NCI-H2227 (cell line): ENCODE data around the gene LAMA2.
A peak's percentile ranks its signal among the peaks of the same experiment; 100 is the strongest.

Experiments used
- DNase-seq: peaks from one replicate; lab custom pipeline; 2025; ENCODE audit not compliant: unreplicated experiment; lab: John Stamatoyannopoulos, UW

Gene LAMA2

DNA sequence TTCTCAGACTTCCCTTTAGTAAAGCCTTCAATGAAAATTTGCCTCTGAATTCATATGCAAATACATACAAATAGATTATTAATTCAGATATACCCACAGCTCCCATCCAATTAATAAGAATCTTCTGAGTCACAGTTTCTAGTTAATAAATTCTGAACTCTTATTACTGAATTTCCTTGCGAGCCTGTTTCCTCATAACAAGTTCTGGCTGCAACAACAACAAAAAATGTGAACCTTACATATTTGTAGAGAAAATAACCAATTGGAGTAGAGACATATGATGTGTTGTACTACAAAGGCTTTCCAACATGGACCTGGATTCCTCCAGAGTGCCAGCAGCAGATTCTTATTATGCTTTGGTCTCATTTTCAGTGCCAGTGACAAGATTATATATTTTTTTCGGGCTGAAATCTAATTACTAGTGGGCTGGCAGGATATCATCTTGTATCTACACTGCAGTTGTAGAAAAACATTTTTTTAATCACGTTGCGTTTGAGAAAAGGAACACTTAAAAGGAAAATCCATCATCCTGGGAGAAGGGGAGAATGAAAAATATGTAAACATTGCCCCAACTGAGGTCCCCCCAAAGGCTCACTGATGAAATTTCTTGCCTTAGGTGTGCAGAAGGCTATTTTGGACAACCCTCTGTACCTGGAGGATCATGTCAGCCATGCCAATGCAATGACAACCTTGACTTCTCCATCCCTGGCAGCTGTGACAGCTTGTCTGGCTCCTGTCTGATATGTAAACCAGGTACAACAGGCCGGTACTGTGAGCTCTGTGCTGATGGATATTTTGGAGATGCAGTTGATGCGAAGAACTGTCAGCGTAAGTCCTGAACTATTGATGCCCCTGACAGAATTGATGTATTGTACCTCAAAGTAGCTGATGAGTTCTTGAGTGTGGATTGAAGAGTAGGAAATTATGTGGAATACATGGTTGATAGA lies 404.6 kb downstream of the LAMA2 start:
- DNase-seq = no peak

DNA sequence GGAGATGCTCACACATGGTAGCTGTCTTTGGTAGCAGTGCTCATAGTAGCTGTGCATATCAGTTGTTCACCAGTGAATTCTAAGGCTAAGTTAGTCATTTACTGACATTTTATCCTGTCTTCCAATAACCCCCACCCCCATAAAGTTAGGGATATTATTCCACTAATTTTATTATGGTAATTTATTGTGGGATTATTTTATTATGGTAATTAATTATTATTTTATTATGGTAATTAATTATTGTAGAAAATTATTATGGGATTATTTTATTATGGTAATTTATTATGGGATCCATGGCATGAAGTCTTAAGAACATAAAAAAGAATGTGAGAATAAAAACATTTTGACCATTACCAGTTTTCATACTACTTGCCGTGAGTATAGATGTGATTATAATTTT lies 406.5 kb downstream of the LAMA2 start:
- no peak for DNase-seq

DNA sequence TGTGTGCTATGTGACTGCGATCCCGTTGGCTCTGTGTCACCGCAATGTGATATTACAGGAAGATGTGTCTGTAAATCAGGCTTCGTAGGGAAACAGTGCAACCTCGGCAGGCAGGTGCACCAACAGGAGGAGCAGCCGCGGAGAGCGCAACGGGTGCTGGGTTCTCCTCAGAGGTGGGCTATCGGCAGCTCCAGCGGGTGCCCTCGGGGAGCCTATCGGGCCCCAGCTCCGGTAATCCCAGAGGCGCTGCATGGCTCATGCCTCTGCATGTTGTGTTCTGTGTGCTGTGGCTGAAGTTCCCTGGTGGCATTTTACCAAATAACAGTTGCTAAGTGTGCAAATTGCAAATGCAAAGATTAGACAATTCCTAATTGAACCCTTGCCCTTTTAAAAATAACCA lies 409.9 kb downstream of the LAMA2 start:
- DNase-seq = peak; percentile 4

DNA sequence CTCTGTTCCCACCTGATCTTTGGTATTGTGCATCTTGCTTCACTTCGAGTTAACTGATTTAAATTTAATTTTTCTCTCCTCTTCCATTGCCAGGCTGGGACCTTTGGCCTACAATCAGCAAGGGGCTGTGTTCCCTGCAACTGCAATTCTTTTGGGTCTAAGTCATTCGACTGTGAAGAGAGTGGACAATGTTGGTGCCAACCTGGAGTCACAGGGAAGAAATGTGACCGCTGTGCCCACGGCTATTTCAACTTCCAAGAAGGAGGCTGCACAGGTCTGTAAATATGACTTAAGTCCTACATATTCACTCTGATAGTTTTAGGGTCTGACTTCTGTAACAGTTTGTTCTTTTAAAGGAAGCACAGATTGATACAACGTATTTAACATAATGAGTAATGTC lies 414.7 kb downstream of the LAMA2 start:
- DNase-seq = no peak

DNA sequence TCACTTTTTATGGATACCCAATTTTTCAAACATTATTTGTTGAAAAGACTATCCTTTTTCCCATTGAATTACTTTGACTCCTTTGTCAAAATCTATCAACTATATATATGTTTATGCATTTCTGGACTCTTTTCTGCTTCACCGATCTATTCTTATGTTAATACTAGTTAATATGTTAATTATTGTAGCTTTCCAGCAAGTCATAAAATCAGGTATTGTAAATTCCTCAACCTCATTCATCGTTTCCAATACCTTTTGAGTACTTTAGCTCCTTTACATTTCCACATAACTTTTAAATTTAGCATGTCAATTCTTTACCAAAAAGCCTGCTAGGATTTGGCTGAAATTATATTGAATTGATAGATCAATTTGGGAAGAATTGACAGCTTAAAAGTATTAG lies 419.7 kb downstream of the LAMA2 start:
- no peak for DNase-seq

DNA sequence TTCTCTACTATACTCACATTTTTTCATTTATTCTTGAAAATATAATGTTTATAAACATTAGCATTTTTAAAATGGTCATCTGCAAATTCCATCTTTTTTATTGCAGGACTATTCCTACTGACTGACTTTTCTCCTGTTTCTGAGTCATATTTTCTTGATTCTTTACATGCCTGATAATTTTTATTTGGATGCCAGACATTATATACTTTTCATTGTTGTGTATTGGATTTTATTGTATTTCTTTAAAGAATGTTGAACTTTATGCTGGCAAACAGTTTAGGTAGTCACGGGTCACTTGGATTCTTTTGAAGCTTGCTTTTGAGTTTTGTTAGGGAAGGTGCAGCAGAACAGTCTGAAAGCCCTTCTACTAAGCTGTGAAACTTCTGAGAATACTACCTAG lies 423.9 kb downstream of the LAMA2 start:
- no peak for DNase-seq

DNA sequence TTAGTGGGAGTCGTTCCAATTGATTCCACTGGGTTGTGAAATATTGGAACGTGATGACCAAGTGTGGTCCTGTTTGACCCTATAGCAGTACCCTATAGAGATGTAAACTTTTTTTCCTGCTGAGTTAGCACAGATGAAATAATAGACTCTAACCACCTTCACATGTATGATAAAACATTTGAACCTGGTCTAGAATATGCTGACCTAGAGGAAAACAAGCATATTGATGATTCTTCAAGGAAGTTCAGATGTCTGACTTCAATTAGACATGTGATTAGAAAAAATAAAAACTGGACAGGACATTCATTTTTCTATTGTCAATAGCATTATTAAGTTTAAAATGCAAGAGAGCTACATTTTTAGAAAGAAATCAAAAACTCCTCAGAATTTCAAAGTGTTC lies 424.9 kb downstream of the LAMA2 start:
- DNase-seq = no peak

DNA sequence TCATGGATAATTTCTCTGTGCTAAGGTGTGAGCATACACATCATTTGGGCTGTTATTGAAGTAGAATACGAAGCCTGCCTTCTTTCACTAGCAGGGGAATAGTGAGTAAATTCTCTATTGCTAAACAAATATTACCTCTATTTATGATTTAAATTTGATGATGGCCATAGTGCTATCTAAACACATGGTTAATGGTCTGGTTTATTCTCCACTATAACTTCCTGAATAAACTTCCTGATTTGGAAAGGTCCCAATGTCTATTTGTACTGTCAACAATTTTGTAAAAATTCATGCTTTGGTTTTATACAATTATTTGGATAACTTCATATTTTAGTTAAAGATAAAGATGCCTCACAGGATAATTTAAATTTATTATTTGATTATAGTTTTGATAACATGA lies 426.2 kb downstream of the LAMA2 start:
- no peak for DNase-seq

DNA sequence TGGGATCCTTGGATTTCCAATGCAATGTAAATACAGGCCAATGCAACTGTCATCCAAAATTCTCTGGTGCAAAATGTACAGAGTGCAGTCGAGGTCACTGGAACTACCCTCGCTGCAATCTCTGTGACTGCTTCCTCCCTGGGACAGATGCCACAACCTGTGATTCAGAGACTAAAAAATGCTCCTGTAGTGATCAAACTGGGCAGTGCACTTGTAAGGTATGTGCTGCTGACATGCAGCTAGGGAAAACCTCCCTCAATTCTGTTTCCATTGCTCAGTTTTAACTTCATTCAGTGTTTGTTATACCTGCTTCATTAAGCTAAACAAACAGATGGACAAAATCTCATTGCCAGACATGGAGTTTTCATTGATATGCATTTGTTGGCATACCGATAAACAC lies 429.9 kb downstream of the LAMA2 start:
- no peak for DNase-seq

DNA sequence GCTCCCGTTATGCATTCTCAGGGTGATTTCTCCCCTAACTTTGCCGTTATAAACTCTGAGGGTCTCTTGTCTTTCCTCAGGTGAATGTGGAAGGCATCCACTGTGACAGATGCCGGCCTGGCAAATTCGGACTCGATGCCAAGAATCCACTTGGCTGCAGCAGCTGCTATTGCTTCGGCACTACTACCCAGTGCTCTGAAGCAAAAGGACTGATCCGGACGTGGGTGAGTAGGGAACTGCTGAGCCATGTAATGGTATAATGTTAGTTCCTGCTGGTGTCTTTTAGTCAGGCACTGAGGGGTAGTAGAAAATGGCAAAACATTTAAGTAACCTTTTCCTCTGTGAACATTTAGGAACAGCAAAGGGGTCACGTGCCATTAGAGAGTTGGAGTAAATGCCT lies 431.6 kb downstream of the LAMA2 start:
- no peak for DNase-seq

DNA sequence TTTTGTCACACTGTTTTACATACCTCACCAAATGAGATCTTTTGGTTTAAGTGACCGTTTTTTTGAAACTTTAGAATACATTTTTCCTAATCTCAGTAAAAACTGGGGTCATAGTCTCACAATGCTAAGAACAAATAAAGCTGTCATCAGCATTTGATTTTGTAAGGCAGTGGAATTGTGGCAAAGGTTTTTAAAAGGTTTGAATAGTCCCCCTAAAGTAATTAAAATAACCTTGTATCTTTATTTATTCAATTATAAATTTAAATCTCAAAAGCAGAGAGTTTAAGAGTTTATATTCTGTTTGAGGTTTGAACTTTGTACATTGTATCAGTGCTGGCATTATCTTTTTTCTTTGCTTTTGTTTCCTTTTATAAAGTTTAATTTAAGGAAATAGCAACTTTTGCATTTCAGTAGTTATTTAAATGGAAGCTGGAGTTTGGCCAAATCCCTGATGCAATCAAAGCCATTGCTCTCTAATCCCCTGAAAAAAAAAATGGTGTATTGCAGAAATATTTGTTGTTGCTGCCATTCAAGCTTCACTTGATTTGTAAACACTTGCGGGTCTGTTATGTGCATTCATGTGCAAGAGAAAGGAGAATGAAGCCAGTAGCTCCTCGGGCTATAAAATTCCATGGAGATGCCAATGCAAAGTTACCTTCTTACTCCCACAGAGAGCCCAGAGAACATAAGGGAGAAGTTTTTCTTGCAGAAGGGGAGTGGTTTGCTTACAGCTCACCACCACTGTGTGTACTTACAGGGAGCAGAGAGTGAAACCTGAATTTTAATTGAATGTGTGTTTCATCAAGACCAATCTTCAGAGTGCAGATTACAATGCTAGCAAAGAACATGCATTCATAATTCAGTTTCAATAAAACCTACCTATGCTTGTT lies 435.2 kb downstream of the LAMA2 start:
- no peak for DNase-seq

DNA sequence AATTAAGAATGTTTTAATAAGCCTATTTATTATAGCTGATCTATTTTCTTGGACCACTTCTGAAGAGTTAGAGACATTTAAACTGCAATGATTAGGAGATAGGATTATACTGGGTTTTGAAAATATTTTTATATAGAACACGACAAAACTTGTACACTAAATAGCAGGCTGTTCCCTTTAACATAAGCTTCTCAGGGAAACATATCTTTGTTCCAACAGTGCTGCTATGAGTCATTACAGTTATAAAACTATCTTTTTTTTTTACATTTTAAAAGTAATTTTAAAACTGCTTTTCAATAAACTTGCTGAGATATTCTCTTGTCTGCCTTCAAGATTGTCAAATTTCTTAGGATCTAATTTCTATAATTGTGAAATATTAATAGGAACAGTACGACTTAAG lies 438.0 kb downstream of the LAMA2 start:
- no peak for DNase-seq

DNA sequence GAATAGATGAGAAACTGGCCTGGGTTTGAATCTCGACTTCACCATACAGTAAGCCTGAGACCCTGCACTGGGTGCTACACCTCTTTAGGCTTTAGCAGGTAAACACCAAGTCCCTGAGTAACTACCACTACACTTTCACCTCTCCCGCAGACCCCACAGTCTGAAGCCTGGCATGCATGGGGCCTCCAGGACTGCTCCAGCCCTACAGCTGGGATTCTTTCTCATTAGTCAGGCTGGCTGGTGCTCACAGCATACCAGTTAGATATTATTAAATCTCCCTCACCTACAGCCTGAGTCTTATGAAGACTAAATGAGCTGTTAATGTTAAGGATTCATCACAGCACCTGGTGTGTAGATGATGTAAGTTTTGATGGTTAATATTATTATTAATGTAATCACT lies 438.4 kb downstream of the LAMA2 start:
- no peak for DNase-seq

DNA sequence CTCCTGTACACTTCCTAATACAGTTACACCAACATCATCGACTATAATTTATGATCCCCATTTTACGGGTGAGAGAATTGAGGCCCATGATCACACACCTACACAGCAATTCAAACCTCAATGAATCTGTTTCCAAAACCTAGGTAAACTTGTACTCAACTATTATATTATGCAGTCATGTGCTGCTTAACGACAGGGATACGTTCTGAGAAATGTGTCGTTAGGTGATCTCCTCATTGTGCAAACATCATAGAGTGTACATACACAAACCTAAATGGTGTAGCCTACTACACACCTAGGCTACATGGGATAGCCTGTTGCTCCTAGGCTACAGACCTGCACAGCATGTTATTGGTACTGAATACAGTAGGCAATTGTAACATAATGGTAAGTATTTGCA lies 441.4 kb downstream of the LAMA2 start:
- no peak for DNase-seq

DNA sequence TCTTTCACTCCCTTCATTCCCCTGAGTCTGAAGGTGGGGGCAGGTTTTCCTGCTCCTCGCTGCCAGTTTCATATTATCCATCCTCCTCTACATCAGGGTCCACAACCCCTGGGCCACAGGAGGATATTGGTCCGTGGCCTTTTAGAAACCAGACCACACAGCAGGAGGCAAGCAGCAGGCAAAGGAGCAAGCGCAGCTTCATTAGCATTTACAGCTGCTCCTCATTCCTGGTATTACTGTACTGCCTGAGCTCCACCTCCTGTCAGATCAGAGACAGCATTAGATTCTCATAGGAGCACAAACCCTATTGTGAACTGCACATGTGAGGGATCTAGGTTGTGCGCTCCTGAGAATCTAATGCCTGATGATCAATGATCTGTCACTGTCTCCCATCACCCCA lies 446.7 kb downstream of the LAMA2 start:
- no peak for DNase-seq

DNA sequence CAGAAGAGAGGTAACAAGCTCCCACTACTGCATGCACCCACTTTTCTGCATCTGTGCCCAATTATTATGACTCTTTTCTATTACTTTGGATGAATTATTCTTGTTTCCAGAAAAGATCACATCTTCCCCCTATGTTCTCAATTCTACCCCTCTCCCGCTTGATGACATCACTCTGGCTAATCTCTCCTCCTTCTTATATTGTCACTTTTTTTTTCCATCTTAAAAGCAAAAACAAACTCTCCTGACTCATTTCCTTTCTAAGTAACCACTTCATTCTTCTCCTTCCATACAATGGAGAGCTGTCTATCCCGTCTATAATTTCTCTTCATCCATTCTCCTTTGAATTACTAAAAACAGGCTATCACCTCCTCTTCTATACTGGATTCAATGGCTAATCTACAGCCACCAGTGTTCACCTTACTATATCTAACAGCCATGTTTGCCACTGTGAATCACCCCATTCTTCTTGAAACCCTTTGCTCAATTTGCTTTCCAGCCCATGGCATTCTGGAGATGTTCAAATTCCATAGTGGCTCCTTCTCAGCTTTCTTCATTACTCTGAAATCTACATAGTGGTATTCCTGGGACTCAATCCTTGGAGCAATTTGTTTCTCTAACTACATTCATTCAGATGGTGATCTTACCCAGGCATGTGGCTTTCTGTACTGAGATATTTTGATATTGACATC lies 448.7 kb downstream of the LAMA2 start:
- no peak for DNase-seq

DNA sequence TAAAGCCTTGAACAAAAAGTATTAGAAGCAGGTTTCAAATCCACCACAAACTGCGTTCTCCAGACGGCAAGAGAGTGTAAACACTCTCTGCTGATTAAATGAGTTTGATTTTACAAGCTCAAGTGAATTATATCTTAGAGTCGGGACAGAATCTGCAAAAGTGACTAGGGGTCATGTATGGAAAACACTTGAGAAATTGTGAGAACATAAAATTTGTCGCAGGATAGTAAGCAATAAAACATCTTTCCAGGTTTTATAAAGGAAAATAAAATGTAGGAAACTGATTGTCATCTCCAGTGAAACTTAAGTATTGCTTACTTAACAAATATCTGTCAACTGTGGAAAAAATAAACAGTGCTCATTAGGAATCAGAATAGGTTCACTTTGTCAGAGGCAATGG lies 452.9 kb downstream of the LAMA2 start:
- DNase-seq = no peak

DNA sequence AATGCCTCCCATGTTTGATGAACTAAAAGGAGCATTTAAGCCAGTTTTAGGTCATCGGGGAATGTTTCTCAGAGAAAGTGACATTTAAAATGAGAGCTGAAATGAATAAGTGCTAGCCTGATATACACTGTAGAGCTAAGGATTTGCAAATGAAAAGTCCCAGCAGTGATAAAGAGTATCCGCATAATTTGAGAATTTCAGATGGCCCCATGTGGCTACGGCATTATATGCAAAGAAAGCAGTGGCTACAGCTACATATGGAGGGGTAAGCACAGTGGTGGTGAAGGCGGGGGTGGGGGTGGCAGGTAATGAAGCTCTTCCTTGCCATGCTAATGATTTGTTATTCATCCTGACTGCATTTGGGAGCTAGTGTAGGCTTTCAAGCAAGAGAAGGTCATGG lies 455.7 kb downstream of the LAMA2 start:
- no peak for DNase-seq

DNA sequence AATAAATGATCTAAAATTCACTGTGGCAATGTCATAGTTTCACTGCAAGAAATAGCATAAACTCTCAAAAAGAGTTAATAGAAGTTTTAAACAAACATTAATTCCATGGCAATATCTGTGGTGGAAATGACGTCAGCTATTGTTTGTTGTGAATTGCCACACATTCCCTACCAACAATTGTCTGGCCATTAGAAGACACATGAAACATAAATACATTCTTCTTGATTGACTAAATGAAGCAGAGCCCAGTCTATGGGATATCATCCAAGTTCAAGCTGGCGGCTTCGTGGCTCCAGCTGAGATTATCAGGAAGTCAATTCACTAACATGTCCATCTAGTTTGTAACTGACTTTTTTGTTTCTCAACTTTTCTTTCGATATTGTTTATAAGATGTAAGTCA lies 458.0 kb downstream of the LAMA2 start:
- DNase-seq = no peak

DNA sequence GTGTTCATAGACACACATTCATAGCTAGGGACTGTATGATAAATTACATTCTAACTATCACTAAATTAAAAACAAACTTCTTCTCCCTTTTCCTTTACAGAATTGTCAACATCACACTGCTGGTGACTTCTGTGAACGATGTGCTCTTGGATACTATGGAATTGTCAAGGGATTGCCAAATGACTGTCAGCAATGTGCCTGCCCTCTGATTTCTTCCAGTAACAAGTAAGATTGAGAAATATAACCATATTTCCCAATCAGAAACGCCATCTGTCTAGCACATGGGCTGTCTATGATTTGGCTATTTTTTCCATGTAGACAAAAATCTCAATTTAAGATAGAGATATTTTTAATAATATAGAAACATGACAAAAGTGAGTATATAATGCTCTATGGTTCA lies 459.3 kb downstream of the LAMA2 start:
- no peak for DNase-seq

DNA sequence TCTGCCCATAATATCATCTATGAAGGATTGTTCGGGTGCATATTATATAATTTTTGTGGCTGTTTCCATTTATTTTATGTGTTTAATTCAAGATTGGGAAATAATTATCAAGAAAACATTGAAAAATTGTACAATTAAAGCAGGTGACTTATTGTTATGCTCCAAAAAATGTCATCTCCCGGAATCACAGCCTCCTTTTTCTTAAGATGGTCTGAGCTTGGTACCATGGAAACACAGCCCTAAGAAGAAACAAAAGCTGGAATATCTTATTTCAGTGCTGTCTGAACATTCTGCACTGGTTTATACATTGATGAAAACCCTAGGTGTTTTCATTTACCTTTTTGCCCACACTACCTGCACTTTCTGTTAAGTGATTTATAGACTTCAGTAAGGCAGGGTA lies 459.9 kb downstream of the LAMA2 start:
- DNase-seq = no peak

DNA sequence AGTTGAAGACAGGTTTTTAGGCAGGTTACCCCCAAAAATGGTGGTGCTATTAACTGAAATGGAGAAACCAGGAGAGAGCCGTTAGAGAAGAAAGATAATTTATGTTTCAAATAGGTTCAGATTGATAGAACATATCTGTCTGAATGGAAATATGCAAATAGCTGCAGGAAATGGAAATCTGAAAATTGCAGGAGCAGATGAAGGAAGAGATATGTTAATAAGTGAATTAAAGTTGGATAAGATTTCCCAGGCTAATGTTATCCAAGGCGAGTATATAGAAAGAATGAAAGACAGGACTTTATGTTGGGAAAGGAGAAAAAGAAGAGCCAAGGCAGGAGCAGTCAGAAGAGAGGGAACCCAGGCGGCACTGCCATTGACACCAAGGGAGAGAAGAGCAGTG lies 461.4 kb downstream of the LAMA2 start:
- no peak for DNase-seq
